DMS79 treated with DMSO at 0.1 percent for 48 hours (cell line): Measurements from ENCODE around the gene CMTM4.

Source experiments
- DNase-seq: peaks from one replicate; lab custom pipeline; 2025; lab: John Stamatoyannopoulos, UW

Gene CMTM4

DNA sequence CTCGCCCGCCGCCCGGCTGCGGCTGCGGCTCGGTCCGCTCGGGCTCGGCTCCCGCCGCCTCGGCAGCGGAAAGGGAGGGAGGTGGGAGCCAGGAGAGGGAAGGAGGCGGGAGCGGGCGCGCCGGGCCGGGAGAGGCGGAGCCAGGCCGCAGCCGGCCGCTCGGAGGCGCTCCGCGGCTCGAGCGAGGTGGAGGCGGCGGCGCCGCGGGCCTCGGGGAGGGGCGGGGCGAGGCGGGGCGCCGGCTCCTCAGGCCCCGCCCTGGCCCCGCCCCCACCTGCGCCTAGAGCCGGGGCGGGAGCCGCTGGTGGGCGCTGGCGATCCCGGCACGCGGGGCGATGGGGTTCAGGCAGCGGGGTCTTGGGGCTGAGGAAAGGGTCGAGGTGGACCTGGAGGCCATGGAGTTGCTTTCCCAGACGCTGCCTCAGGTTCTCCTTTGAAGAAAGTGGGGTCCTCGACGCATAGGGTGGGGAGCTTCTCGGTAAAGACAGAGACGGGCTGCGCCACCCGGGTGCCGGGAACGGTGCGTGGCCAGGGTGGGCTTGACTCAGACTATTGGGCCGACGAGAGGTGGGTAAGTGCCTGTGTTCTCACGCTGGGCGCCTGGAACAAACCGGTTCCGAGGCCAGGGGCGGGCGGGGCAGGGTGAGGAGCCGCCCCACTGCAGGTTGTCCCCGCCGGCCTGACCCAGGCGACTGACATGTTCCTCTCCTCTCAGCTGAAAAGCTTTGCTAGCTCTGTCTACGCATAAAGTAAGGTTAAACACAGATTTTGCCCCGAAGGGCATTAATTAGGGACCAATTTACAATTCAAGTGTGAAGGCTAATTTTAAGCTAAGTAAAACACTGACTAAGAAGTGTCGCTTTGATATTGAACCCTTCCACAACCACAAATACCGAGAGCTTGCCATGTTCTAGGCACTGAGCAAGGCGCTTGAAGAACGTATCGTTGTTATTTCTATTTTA, at the start of gene CMTM4:
Gene CMTM4, minus strand, starts transcription at position 75 of the 962 bp plus-strand sequence. CDS start 218 bp downstream, outside the sequence.
- DNase-seq = peak; percentile 26

DNA sequence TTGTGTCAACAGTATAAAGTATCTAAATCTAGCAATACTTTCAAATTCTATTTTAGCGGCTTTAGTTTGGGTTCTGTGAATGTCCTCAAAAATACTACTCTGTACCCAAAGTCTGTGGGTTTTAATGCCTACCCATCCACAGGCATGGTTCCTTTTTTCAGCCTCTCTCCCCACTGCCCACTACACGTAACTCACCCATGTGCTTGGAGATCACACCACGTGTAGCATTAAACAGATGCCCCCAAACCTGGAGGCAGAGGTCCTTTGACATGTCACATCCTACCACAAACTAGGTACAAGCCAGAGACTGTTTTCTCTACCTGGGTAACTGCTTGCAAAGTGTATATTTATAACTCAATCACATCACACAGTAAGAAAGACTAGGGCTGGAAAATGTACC, 49.5 kb upstream of the CMTM4 start:
- no peak for DNase-seq

DNA sequence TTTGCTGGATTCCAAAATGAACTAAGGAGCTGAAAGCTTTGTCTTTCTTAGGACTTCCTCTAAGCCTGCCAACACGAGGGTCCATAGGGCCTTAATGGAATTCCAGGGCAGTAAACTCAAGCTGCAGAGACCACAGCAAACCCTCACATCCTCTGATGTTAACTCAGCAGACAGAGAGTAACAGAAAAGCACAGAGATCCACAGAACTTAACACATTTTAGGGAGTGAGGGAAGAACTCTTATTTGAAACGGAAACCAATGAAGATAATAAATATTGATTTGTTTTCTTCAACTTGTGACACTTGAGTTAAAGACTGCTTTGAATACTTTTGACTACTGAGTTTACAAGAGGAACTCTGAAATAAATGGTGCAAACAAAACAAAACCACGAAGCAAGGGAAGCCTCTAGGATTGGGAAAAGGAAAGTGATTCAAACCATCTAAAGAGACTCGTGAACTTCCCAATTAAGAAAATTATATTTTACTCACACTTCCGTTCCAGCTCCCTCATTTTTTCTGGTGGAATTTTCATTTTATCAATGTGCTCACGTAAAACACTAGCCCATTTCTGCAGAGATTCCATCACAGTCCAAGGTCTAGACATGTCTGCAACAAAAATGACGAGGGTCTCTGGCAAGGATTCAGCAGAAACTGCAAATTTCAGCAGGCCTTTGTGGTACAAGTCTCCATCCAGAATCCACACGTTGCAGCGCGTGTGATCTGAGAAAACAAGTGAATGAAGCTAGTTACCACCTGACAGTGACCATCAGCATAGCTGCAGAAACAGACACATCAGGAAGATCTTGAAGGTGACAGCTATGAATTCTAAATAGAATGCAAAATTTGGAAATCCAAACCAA, 45.6 kb upstream of the CMTM4 start:
- no peak for DNase-seq

DNA sequence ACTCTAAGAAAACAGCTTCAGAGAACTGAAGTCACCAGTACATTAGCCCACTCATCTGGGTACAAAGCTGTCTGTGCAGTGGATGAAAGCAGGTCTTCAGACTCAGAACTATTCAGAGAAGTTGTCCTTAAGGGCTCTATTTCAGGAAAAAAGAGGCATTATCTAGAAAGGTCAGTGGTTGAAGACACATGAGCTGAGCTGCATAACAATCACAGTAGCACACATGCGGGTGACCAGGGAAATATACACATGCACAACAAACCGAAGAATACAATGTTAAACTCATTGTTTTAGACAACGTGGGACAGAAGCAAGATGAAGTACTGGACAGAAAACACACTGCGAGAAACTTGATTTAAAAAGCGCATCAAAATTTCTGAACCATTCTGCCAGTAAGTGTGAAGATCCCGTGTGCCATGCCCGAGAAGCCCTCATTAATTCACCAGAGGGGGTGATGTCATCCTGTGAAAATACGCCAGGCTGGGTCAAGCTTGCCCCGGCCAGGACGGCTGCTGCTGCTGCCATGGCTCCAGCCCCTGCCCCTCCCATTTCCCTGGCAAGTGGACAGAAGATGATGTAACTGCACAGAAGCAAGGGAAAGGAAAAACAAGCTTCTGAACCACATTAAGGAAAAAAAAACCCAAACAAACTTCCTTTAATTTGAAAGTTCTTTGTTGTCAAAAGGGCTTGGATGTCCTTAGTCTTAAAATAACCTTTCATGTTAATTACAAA, 44.8 kb upstream of the CMTM4 start:
- no peak for DNase-seq

DNA sequence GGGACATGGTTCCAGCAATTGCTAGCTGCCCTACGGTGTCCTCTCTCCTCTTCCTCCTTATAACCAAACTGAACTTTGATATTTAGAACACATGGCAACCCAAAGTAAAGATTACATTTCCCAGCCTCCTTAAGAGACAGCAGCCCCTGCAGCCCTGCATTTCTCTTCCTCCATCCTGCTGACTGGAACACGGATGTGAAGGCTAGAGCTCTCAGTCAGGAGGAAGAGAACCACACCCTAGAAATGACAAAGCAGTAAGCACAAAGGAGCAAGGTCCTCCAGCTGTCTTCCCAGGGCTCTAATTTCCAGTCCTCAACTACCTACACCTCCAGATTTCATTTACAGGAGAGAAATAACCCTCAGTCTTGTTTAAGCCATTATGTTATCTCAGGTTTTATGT, 44.0 kb upstream of the CMTM4 start:
- no peak for DNase-seq

DNA sequence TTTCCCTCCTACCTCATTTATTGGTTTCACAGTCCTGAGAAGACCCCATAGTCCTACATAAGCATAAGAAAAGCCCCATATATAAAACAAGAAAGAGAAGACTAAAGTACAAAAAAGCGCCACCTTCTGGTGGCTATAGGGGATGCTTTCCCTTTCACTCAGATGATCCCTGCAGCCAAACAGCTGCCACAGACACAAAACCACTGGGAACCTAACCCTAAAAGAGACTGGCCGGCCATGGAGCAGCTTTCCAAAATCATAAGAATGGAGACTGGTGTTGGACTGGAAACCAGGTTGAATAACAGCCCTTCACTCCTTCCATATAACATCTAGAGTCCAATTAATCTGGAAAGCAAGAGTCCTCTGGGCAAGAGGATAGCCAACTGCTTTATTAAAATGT, 43.5 kb upstream of the CMTM4 start:
- DNase-seq = no peak

DNA sequence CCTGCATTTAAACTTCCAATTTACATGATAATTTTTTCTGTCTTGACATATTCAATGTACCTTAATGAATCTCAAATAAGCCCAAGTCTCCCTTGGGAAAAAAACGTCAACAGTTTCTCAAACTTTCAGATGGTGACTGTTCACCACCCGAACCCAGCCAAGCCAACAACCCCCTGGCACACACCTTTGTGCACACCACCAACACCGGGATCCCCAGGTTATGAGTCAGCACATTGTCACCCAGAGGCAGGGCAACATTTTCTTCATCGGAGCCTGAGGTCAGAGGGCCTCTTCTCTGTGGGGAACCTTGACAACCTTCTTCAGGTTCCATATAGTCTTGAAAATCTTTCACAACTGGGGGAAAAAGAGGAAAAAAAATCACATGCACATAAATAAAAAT, 39.3 kb upstream of the CMTM4 start:
- DNase-seq = no peak

DNA sequence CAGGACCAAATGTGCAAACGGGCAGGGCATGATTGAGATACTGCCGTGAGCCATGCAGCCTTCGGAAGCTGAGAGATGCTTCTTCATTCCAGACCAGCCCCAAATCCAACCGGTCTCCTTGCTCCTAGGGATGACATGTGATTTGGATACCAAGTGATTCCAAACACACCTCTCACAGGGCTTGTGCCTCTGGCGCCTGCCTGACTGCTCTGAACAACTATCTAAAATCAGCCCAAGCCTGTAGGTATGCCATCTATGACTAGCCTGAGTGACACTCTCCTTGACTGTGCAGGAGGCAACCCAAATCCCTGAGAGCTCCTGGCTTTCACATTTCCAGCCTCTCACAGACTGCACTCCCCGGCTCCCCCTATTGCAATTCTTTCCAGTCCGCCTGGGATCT, 34.6 kb upstream of the CMTM4 start:
- DNase-seq = no peak

DNA sequence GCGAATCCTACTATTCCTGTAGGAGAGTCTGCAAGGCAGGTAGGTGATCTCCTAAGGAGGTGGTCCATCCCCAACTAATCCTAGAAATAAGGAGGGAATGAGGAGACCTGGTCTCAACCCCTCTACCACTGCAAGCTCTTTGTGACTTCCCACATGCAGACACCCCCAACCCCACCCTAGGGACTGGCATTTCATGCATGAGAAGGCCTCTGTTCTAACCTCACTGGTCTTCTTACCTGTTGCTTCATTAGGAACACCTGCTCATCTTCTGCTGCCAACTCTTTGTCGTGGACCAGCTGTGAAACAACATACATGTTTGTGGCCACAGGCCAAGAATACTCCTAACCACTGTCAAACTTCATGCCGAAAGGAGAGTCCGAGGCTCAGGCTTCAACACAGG, 32.3 kb upstream of the CMTM4 start:
- DNase-seq = peak; percentile 16

DNA sequence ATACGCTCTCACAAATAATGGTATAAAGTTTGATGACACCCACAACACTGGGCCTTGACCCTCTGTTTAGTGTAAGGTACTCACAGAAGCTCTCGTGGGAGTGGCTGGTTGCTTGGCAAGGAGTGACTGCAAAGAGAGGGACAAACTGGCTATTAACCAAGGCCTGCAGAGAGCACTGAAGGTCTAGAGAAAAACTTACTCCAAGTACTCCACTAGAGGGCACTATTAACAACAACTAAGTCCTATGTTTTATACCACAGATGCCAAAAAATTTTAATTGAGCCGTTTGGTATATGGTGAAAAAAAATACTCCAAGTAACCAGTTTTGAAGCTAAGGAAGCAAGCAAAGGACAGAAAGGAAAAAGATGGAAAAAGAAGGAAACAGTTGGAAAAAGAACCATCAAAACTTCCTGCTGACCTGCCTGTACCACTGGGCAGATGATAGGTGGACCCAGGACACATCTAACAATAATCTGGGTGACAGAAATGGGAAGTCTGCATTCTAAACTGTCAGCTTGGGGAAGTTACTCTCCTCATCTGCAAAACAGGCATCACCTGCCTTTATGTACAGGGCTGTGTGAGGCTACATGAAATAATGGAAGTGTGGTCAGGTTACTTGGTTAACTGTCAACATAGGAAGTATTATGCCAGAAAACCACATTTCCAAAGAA, 31.7 kb upstream of the CMTM4 start:
- peak; percentile 33 for DNase-seq

DNA sequence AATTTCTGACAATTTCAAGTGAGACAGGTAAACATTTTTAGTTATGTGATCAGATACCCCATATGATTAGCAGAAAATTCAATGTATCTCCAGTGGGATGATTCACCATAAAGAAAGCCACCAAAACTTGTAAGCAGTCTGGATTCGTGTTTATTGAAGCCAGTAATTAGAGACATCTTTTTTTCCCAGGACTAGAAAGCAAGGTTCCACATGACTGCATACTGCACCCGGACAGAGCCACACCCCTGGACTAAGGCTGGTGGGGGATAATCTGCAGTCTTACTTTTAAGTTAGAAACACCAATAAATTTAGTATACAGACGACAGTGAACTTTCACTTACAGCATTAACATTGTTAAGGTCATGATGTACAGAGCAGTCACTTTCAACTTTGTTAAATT, 24.2 kb upstream of the CMTM4 start:
- DNase-seq = no peak

DNA sequence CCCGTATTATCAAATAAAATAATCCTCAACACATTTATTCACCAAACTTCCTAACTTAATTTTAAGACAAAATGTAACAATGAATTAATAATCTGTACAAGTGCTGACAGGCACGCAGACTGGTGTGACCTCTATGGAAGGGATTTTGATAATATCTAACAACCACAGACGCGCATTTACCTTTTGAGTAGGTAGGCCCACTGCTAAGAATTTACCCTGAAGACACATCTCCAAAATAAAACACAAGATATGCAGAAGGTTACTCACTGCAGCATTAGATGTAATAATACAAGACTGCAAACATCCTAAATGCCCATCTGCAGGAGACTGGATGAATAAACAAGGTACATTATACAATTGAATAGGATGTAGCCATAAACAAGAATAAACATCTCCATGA, 22.7 kb upstream of the CMTM4 start:
- DNase-seq = no peak

DNA sequence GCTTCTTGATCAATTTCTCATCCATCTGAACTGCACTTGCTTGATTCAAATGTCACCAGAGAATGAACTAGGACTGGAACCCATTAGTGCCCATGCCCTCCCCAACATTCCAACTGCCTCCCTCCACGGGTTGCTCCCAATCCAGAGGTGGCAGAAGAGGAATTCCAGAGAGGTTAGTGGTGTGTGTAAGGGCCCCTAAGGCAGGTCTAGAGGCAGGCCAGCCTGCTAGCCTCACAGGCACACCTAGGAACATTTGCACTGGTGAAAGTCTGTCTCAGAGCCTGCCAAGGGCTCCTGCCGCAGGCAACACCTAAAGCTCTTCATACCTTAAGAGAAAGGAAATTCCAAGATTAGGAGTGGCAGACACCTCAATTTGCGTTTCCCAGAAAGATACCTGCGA, 21.2 kb upstream of the CMTM4 start:
- no peak for DNase-seq

DNA sequence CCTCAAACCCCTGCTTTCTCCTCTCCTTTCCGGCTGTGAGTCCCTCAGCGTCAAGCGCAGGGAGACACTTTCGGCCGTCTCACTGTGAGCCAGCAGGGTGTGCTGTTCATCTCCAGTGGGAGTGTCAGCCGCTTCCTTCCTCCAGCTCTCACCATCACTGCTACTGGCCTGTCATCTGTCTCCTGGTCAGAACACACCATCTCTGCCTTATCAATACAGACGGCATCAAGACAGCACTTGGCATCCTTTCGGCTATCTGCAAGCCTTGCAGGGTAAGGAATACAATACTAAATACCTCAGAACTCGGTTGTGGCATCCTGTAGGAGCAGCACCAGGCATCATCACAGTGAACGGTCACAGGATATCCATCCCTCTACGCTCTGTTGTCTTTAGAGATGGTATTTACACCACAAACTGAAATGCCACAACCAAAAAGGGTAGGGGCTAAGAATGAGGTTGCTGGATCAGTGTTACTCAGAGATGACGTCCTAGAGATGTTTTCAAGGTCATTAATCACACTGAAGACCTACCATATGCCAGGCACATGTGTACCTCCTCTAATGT, 20.7 kb upstream of the CMTM4 start:
- no peak for DNase-seq

DNA sequence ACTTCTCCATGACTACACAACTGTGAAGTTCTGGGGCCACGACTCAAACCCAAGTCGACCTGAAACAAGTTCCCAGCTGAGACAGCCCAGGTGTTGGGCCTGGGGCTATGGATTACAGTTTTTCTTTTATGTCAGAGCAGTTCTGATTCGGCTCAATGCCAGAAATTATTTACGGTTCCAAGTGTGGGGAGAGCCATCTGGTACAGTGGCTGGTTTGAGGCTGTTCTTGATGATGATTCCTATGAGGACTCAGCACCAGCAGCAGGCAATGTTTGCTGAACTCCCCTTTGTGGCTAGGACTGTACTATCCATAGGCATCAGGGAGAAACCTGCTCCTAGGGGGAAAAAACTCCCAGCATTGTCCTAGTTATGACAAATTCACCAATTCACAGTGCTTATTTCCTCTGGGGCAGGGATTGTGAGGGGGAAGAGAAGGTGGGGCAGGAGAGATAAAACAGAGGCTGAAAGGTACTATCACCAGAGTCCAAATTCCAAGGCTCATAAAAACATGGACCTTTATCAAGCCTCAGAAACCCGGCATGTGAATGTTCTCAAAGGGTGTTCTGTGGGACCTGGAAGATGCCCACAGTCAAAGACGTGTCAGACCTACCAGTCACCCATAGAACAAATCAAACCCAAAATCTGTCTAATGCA, 18.2 kb upstream of the CMTM4 start:
- DNase-seq = peak; percentile 4

DNA sequence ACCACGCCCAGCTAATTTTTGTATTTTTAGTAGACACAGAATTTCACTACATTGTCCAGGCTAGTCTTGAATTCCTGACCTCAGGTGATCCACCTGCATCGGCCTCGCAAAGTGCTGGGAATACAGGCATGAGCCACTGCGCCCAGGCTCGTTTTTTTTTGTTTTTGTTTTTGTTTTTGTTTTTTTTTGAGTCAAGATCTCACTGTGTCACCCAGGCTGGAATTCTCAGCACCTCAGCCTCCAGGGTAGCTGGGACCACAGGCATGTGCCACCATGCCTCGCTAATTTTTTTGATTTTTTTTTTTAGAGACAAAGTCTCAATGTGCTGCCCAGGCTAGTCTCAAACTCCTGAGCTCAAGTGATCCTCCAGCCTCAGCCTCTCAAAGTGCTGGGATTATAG, 17.5 kb upstream of the CMTM4 start:
- no peak for DNase-seq

DNA sequence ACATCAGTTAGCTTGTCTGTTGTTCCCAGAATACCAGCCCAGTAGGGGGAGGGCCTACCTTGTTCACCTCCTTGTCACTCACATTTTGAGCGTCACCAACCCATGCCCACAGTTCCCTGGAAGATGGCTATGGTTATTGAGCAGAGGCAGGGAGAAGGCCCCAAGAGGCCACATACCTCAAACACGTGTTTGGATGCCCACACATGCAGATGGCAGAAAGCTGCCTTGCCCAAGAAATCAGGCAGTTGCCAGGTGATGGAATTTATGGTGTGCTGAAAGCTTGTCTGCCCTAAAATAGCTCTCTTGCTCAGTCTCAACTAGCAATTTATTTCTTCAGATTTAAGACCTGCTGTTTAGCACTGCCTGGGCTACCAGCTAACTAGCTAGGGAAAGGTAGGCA, 16.5 kb upstream of the CMTM4 start:
- DNase-seq = no peak

DNA sequence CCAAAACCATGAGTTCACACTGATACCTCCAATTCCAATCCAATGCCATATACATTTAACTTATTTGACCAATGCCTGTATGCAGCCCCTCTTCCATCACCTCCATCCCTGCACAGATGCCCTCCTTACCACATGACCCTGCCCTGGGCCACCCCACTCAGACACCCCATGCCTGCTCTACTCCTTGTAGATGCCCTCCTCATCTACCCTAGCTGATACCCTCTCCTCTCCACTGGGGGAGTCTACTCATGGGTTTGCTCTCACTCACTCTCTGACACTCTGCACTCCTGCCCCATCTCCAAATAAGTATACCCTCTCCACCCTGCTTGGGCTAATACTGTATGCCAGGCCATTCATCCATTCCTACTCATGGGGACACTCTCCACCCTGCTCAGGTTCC, 16.0 kb upstream of the CMTM4 start:
- no peak for DNase-seq

DNA sequence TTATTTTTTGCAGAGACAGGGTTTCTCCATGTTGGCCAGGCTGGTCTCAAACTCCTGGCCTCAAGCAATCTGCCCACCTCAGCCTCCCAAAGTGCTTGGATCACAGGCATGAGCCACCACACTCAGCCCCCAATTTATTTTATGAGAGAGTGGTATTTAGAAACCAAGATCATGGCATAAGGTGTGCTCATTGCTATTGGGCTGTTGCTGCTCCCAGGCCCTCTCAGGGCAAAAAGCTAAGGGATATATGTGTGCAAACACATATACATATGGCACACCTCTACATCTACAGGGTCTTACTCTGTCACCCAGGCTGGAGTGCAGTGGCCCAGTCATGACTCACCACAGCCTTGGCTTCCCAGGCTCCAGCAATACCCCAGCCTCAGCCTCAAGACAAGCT, 15.0 kb upstream of the CMTM4 start:
- no peak for DNase-seq

DNA sequence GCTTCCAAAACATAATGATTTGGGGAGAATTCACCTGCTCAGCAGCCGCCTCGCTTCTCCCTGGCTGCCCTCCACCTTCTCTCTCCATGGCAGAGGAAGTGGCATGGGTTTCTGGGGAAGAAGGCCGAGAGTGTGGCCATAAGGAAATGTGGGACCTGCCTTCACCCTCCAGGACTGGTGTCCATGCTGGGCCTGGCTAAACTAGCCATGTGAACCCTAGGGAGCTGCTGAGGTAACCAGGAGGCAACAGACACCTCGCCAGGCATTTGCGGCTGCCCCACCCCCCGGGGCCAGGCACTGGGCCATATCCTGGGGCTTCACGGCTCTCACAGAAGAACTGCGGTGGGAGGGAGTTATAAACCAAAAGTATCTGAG, 9.9 kb upstream of the CMTM4 start:
- DNase-seq = no peak
